Pulmonary artery endothelial cell (primary cell): Measurements from ENCODE around the gene RGS5. TPM values are rescaled to one million over a fixed set of nuclear protein-coding genes. Genes with fewer than 3 reads are reported as not detected.
"Not testable (repeated sequence)": the region's sequence is repeated elsewhere in the genome, so short reads cannot be mapped to it uniquely, and the experiment has no call there.

Experiments
- DNase-seq: peaks from one replicate; pipeline ENCODE4 v3.0.0-alpha.2; 2011; ENCODE audit warnings: low read depth, low spot score
- total RNA-seq: library from RNA; depleted of rRNA; stranded (reverse); fragments of >200 nt; gene quantifications from 2 replicates; pipeline ENCODE4 v1.2.3, GENCODE V29; 2014

RGS5 gene, protein sequence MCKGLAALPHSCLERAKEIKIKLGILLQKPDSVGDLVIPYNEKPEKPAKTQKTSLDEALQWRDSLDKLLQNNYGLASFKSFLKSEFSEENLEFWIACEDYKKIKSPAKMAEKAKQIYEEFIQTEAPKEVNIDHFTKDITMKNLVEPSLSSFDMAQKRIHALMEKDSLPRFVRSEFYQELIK
- 23.3 and 189 TPM in 2 replicates for total RNA-seq

DNA sequence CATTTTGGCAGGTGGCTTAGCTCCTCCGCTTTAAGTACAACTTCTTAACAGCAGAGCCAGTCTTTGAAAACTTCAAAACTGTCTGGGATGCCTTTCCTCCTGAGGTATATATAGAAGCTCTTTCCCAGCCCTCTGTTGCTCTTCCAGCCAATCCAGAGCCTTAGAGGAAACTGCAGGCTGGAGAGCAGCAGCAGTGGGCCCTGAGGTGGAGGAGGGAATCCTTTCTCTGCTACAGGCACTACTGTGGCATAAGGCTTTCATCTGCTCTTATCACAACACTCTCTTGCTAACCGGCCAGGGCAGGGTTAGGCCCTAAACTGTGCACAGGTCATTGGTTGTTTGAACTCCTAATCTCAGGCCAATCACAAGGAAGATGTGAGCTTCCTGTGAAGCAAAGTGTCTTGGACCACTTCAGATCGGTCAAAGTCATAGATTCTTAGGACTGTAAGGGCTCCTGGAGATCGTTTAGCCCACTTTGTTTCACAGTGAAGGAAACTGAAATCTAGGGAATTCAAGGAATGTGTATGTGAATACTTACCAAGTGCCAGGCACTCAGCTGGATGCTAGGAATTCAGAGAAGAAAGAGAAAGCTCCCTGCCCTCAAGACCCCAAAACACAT is at the start of gene RGS5:
TSS of gene RGS5 (minus strand) at position 84 of the 619 bp plus-strand sequence. CDS start at position 3, 81 bp downstream.
- no peak for DNase-seq

DNA sequence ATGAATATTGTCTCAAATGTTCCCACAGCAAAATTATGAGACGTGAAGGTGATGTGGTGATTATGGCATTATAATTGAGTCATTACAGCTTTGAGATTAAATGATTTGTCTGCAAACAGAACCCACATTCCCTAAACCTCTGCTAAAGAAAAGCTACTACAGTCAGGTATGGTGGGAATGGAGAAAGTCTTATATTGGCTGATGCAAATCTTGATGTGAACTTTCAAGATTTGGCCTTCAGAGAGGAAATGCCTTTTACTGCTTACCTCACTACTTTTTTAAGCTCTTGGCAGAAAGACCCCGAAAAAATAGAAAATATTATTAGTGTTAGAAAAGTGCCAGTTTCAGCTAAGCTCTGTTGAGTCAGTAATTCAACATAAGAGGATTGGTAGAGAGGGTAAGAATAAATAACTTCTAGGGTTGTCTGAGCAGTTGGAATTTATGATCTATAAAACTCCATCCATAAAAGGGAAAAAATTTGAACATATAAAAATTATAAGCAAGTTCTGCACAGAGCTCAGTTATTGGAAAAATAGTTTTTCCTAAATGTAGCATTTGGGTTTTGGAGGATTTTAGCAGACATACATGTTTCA is 47.8 kb upstream of the RGS5 start:
- no peak for DNase-seq

DNA sequence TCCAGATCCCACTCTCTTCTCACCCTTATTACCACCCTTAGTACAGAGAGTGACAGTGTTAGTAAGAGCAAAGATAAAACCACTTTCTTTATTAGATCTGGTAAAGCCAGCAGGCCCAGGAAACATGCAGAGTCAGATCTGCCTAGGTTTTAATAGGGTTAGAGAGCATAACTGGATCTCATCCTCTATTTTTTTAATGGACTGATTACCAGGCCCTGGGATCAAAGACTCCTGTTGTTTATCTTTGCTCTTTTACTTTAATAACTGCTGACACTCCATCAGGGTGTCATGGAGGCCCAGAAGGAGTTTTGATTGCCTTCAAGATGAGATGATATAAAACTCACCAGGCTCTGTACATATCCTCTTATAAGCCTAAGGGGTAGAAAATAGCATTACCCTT is 45.3 kb upstream of the RGS5 start:
- DNase-seq, result no peak

DNA sequence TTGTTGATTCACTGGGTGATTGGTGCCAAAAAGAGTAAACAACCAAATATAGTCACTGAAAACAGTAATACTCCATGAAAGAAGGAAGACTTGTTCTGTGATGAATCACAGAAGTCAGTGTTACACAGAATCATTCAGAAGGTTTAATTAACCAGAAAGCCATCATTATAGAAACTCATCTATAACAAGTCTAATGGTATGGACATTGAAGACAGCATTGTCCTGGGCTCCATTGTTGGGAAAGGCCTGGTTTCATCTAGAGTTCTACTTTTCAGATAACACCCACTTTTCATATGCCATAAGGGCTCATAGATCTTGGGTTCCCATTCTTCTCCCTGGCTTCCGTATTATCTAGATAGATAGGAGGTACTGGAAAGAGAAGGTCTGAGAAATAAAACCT is 41.9 kb upstream of the RGS5 start:
- not testable (repeated sequence) for DNase-seq

DNA sequence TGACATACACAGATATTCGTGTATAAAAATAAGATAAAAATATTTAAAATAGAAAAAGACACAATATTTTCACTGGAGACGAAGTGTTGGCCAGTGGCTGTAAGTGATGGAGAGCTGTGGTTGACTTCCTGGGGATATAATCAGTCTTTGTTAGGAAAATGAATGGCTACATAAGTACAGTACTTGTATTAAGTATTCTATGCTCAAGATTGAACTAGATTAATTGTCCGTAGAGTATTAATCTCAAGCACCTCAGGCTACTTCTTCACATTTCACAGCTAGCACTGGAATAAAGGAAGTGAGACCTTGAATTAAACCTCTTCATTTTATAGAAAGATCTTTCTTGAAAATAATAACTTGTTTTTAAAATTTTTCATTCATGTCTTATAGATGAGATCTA is 39.0 kb upstream of the RGS5 start:
- no peak for DNase-seq

DNA sequence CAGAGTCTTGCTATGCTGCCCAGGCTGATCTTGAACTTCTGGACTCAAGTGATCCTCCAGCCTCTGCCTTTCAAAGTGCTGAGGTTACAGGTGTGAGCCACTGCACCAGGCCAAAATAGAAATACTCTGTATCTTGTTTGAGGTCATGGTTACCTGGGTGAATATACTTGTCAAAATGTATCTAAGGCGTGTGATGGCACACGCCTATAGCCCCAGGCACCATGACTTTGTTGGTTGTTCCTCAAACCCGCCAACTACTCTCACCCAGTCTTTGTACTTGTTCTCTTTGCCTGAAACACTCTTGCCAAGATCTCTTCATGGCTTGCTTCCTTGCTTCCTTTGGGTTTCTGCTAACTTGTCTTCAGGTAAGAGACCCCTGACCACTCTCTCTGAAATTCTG is 38.0 kb upstream of the RGS5 start:
- no peak for DNase-seq

DNA sequence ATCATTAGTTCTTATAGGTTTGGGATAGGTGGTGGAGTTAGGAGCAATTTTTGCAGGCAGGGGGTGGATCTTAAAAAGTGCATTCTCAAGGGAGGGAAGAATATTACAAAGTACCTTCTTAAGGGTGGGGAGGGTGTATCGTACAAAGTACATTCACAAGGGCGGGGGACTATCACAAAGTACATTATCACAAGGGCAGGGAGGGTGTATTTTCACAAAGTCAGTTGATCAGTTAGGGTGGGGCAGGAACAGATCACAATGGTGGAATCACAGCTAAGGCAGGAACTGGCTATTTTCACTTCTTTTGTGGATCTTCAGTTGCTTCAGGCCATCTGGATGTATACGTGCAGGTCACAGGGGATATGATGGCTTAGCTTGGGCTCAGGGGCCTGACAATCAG is 30.9 kb upstream of the RGS5 start:
- DNase-seq, result not testable (repeated sequence)

DNA sequence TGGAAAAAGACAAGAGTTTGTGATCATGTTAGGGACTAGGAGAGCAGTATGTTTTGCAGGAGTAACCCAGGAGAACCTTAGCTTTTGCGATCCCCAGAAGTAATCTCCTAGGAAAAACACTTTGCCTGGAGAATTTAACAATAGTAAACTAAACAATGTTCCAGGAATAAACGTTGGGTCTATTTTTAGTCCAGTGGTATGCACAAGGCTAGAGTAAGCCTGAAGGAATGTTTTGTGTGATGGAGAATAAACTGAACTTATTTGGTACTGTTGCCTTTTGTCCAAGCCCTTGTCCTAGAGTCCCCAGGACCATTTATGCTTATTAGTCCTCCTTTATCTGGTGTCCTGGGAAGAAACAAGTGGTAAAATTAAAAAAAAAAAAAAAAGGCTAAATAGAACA is 28.7 kb upstream of the RGS5 start:
- DNase-seq, result no peak

DNA sequence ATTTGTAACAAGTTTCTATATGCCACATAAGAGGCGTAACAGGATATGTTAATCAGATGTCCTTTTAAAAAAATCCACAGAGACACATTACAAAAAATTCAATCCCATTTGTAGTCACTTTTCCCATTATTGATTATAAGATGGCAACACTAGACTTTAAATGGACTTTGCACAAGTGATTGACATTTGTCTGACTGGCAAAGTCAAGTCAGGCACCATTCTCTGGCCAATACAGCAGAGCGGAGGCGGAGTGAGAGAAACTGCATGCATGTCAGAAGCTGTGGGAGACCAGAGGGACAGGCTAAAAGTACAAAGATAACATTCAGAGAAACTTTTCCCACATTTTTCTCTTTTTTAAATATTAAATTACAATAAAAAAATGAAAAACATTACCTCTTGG is 28.1 kb upstream of the RGS5 start:
- DNase-seq, result no peak

DNA sequence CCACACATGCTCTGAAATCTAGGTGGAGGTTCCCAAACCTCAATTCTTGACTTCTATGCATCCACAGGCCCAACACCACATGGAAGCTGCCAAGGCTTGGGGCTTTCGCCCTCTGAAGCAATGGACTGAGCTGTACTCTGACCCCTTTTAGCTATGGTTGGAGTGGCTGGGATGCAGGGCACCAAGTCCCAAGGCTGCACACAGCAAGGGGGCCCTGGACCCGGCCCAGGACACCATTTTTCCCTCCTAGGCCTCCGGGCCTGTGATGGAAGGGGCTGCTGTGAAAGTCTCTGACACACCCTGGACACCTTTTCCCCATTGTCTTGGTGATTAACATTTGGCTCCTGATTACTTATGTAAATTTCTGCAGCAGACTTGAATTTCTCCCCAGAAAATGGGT is 25.6 kb upstream of the RGS5 start:
- not testable (repeated sequence) for DNase-seq

DNA sequence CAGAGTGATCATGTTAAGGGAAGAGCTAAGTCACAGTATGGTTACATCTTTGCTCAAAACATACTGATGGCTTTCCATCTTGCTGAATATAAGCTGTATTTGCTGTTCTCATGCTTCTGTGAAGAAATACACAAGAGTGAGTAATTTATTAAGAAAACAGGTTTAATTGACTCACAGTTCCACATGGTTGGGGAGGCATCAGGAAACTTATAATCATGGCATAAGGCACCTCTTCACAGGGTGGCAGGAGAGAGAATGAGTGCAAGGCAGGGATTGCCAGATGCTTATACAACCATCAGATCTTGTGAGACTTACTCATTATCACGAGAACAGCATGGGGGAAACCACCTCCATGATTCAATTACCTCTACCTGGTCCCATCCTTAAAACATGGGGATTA is 24.4 kb upstream of the RGS5 start:
- DNase-seq, result no peak

DNA sequence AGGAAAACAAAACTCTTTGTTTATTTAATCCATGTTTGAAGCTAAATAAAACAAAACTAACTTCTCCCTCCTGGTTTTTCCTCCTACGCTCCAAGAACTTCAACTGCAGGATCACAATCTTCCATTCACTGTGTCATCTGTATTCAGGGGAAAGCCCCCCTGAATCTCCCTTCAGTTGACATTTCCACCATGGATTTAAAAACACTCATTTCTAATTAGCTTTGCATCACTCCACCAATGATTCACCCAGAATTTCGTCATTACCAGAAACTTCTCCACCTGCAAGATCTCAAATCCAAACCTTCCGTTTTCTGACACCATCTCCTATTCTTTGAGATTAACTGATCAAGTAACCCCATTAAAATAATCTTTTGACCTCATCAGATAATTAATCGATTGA is 10.9 kb upstream of the RGS5 start:
- DNase-seq, result no peak

DNA sequence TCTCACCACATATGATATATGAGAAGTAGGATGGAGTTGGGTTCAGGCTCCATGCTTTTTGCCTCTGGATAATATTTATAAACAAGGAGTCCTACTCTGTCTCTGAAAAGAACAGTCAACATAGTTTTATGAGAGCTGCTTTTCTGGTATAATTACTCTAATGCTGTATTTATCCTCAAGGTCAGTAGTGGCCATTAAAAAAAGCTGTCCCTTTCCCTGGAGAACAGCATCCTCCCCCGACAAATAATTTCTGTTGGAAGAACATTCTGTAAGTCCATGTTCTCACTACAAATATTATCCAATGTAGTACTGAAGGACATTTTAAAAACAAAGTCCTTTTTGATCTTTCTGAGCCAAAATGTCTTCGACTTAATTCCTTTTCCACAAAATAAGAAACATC is 9.0 kb upstream of the RGS5 start:
- DNase-seq, result no peak

DNA sequence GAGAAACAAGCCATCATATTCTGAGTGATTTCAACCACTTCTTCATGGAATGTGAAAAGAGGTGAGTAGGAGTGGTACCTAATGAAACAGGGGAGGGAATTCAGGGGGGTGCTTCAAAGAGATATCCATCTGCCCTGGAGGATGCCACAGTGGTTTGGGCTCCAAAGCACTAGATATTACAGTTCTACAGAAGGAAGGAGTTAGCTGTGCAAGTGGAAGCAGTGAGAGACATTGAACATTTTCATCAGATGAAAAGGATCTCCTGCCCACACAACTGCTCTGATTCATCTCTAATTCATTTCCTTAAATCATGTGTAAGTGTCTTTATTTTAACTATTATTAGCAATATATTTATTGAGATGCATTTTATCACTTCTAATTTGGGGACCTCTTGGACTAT is 2.8 kb upstream of the RGS5 start:
- DNase-seq, result no peak

DNA sequence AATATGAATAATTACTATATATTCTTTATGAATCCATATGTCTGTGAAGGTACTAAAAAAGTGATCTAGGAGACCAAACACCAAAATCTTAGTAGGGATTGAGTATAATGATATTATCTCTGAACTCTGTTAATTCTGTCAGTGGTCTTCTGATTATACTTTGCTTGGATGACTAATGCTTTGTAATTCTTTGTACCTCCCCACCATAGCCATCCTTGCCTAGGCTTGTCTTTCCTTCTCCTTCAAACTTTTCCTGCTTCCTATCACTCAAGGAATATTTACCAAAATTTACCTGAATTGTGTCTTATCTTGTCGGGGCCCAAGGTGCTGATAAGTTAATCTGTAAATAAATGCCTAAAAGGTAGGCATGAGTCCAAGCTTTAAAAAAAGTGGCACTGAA is 845 bp upstream of the RGS5 start:
- DNase-seq, result no peak

DNA sequence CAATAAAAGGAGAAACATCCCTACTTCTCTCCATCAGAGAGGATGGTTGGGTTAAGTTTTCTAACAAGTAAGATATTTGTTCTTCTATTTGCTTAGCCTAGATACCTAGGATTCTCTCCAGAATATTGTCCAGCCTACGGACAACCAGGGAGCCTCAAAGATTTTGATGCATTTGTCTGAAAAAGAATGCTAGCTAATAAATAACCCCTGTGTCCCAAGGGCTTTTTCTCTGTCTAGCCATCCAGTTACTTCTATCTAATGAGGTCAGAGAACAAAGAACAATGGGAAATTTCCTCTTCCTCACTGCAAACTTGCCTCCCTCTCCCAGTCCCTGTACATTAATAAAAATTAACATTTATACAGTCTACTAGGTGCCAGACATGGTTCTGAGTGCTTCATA is 810 bp downstream of the RGS5 start:
- DNase-seq, result no peak

DNA sequence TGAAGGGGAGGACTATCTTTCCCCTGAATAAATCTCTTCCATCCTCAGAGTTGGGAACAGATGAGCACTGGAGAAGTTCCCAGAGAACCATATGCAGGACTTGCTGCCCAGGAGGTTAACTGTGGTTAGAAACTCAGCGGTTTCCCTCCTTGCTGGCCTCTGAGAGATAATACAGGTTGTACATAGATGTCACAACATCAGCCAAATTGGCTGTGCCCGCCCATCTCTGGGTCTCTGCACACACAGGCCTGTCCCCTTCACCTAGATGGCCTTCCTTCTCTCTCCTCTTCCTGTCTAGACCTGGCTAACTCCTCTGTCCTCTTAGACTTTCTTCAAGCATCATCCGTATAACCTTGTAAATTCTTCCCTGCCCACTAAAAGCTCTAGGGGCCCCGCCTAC is 5.7 kb downstream of the RGS5 start:
- DNase-seq, result no peak

DNA sequence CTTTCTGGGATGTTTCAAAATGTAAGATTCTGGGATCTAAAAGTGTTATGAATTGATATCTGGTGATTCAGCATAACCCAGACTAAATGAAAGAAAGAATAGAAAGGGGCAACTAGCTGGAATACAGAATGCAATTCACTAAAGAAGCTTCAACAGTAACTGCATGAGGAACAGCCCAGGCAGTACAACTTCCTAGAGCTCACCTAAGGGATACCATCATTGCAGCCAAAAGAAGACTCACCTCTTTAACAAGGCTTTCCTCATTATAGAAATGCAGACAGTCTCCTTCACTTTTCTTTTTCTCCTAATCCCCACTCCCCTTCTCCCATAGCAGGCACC is 6.3 kb downstream of the RGS5 start:
- DNase-seq, result no peak

DNA sequence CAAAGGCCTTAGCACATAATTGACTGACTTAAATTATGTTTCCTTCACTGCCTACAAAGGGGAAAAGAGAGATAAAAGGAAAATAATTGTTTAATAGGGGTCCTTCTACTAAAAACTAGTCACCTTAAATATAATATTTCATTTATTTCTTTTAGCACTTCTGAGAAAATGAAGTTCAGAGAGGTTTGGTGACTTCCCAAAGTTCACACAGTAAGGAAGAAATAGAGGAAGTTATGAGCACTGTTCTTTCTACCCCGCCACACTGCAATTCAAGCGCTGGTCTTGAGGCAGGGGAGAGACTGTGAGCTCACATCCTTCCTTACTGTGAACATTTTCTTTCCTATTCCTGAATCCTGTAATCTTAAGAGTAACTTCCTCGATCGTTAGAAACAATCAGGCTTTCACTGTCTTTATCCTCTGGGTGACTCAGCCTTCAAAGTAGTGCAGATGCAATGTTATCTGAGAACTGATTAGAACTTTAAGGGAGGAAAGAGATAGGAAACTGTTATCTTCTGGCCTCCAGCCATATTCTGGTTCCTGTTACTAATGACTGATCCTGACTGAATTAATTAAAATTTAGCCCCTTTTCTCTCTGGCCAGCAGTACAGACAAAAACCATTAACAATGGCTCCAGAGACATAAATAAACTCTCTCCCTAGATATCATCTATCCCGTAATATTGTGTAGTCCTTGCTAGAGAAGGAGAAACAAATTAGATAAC is 6.8 kb downstream of the RGS5 start:
- peak; percentile 87 for DNase-seq

DNA sequence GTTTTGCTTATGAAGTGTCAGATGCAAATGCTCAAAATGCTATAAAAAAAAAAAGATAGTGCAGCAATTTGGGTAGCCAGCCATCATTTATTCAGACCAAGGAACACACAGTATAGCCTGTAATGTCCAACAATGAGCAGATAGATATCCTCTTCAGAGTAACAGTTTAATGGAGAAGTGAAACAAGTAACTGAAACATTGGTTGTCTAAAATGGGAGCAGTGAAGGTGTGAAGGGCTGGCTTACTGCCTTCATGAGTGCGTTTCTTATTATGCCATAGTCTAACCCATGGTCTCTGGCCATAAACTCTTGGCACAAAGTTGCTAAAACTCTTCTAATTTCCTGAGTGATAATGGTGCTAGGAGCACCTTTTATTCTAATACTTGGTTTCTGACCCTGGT is 11.4 kb downstream of the RGS5 start:
- no peak for DNase-seq

DNA sequence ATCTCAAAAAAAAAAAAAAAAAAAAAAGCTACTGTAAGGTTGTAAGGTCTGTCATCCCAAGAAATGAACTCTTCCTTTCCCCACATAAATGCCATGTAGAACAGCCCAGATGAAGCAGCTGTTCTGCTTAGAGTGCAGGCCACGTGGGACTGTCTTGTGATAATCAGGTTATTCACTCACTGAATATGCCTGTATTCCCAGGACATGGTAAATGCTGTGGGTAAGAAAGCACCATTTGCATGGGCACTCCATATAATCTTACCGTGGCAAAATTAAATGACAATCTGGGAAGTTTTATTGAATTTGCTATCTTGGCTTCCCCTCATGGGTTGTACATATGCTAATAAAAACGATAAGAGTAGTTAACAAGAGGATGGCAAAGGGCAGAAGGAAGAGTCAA is 13.8 kb downstream of the RGS5 start:
- DNase-seq, result no peak

DNA sequence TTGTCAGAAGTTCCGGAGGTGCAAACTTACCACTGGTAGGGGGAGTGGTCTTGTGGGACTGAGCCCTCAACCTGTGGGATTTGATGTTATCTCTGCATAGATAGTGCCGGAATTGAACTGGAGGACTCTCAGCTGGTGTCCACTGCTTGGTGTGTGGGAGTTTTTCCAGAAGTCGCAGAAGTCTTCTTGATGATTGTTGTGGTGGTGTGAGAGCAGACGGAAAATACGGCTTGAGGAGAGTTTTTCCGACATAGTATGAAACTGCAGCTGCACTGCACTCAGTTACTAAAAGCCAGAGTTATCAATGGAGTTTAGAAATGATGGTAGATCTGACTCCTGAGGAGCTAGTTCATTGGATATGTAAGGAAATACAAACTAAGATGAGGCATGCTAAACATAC is 14.9 kb downstream of the RGS5 start:
- DNase-seq, result no peak

DNA sequence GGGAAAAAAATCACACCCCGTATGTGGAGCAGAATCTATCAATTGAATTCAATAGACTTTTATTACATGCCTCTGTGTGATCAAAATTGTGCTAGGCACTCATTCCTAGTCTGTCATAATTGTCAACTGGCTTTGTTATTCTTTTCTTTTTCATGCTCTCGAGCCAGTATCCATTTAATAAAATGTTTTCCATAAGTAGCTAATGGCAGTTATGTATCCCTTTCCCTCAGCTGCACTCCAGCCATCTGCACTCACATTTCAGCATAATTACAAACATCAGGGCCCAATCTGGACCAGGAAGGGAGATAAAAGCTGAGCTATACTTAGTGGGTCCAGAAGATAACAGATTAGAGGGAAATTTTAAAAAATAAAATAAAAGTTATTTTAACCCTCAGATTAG is 15.9 kb downstream of the RGS5 start:
- no peak for DNase-seq
